Gastrocnemius medialis (tissue), 4 donors: ENCODE measurements around the gene HYAL3.

Experiments
- CTCF ChIP-seq, 5 experiments: fragments of 450-650 bp in 3 of 5; fragments of 200-600 bp in 2 of 5; sonication (generic) in 2 of 5; IDR thresholded peaks in 4 of 5; conservative IDR thresholded peaks in 1 of 5; 1 replicate in 4 of 5; 2 replicates in 1 of 5; pipeline ENCODE4 v1.5.1; 2016 to 2019; ENCODE audit warnings: antibody characterized with exemption in 5 of 5, mild to moderate bottlenecking in 3 of 5, moderate library complexity in 3 of 5
- POLR2A ChIP-seq, 2 donors: fragments of 450-650 bp; IDR thresholded peaks; one replicate each; pipeline ENCODE4 v1.6.1; 2017; ENCODE audit warnings: antibody characterized with exemption in 2 of 2, mild to moderate bottlenecking in 2 of 2, moderate library complexity in 2 of 2

GRCh38 chr3:50341996-50342650 lies 42.9 kb upstream of the HYAL3 start:
- TF ChIP-seq CTCF (IDR thresholded peaks at IDR 0.05 in 4 of 5, conservative IDR thresholded peaks at IDR 0.05 in 1 of 5) (no peak), POLR2A (IDR thresholded peaks at IDR 0.05) (no peak)
